ENCODE data around the gene DHRS12. TPM values are rescaled to one million over a fixed set of nuclear protein-coding genes. Genes with fewer than 3 reads are reported as not detected.
A peak's percentile ranks its signal among the peaks of the same experiment; 100 is the strongest.

The DHRS12 gene
- total RNA-seq, 1 donor from 2014 or later, result 5.2 TPM

DNA sequence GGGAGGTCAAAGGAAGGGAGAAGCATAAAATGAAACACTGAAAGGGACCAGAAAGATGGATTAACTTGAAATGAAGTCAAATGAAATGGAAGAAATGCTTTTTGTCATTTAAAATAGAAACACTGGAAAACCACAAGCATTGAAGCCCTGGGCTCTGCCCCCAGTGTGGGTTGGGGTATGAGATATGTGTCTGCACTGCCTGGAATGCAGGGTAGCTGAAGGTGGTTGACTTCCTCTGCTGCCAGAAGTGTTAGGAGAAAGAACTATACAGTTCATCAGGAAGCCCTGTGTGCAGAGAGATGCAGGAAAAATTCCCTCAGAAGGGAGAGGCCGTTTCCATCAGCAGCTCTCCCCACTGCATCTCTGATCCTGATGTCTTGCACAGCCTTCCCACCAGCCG is 69.2 kb downstream of the DHRS12 start:
- Histone ChIP-seq H3K27me3 (ENCODE audit: control insufficient read depth in 3 of 3, insufficient read depth in 3 of 3, low read length in 3 of 3) (no peaks in the 10 kb centered on the region), H3K27ac (ENCODE audit: low read depth, low read length) (no peak overlapping the region), H3K9me3 (ENCODE audit: control insufficient read depth in 3 of 3, low read length in 3 of 3) (no peaks in the 10 kb centered on the region), H3K4me1 (ENCODE audit: control insufficient read depth in 3 of 3, insufficient read depth in 3 of 3, low read length in 3 of 3) (peaks cover 7 to 14% (median 13%) of the 10 kb centered on the region in 3 donors), H3K9ac (ENCODE audit: low read depth in 1 of 3, low read length in 3 of 3) (no peak overlapping the region), H3K36me3 (ENCODE audit: control insufficient read depth in 3 of 3, insufficient read depth in 3 of 3, low read length in 3 of 3) (peaks cover 0 to 4% (median 0%) of the 10 kb centered on the region in 3 donors), H3K4me3 (ENCODE audit: low read length in 3 of 3) (no peak overlapping the region)

DNA sequence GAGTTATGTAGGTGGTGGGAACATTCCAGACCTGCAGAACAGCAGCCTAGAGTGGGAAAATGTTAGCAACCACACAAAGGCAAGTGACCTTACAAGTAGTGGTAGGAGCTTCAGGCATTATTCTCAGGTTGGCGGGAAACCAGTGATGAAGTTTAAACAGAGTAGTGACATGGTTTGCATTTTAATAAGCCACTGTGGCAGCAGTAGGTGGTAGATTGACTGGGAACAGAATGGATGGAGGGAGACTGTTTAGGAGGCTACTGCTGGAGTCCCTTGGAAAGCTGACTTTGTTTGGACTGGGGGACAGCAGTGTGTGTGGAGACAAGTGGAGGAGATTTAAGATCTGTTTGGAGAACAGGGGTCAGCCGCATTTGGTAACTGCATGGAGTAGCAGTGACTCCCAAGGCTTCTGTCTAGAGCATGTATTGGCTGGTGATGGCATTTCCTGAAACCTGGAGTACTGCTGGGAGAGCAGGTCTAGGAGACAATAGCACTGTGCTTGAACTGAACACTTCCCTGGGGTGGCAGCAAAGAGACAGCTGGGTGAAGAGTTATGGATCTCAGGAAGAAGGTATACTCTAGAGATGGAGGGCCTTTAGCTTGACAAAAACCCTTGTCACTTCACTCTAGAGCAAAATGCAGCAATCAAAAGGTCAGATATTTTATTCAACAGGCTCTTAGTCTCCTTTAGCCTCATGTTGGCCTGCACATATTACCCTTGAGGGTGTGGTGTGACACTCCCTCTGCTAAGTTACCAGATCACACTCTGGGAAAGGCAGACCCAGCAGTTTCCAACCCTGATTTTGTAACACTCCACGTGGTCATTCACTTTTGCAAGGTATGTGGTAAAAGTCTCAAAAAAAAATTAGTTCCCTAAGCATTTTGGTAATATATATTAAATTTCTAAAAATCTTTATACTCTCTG is 70.3 kb downstream of the DHRS12 start:
- Histone ChIP-seq H3K9me3 (ENCODE audit: control insufficient read depth in 3 of 3, low read length in 3 of 3) (no peaks in the 10 kb centered on the region), H3K27ac (ENCODE audit: low read depth, low read length) (no peak overlapping the region), H3K9ac (ENCODE audit: low read depth in 1 of 3, low read length in 3 of 3) (no peak overlapping the region), H3K4me3 (ENCODE audit: low read length in 3 of 3) (no peak overlapping the region), H3K4me1 (ENCODE audit: control insufficient read depth in 3 of 3, insufficient read depth in 3 of 3, low read length in 3 of 3) (peaks cover 7 to 17% (median 14%) of the 10 kb centered on the region in 3 donors), H3K36me3 (ENCODE audit: control insufficient read depth in 3 of 3, insufficient read depth in 3 of 3, low read length in 3 of 3) (peaks cover 0 to 3% (median 0%) of the 10 kb centered on the region in 3 donors), H3K27me3 (ENCODE audit: control insufficient read depth in 3 of 3, insufficient read depth in 3 of 3, low read length in 3 of 3) (no peaks in the 10 kb centered on the region)

DNA sequence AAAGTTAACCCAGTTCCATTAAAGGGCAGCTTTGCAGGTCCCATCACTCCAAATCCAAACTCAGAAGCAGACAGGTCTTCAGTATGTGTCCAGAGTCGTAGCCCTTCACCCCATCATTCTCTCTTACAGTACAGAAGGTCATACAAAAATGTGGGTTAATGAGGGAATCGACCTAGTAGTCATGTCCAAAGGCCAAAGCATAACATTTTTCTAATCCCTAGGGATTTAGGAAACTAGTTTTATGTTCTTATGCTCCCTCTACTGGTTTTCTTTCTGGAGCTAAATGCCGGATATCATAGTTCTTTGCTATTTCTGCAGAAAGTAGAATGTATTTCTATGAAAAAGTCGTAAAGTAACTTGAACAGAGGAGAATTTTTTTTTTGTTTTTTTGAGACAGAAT is 72.2 kb downstream of the DHRS12 start:
- Histone ChIP-seq H3K36me3 (ENCODE audit: control insufficient read depth in 3 of 3, insufficient read depth in 3 of 3, low read length in 3 of 3) (peaks cover 0 to 3% (median 0%) of the 10 kb centered on the region in 3 donors), H3K27me3 (ENCODE audit: control insufficient read depth in 3 of 3, insufficient read depth in 3 of 3, low read length in 3 of 3) (no peaks in the 10 kb centered on the region), H3K27ac (ENCODE audit: low read depth, low read length) (peak overlapping the region; percentile 13), H3K4me1 (ENCODE audit: control insufficient read depth in 3 of 3, insufficient read depth in 3 of 3, low read length in 3 of 3) (peaks cover 7 to 17% (median 14%) of the 10 kb centered on the region in 3 donors), H3K4me3 (ENCODE audit: low read length in 3 of 3) (no peak overlapping the region), H3K9me3 (ENCODE audit: control insufficient read depth in 3 of 3, low read length in 3 of 3) (no peaks in the 10 kb centered on the region), H3K9ac (ENCODE audit: low read depth in 1 of 3, low read length in 3 of 3) (no peak overlapping the region)

DNA sequence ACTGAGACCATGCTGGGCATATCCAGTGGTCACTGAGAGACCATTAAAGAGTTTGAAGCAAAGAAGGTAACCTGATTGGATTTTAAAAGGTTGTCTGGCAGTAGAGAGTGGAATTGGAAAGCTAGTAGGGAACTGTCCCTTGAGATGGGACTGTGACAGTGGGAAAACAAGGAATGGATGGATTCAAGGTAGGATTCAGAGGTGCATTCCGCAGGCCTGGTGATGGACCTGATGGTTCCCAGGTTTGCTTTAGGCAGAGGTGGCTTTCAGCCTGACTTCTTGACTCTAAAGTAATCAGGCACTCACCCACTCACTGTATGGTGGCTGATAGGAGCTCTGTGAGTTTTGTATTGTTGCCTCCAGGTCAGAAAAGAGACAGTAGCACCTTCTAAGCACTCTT is 73.0 kb downstream of the DHRS12 start:
- Histone ChIP-seq H3K27me3 (ENCODE audit: control insufficient read depth in 3 of 3, insufficient read depth in 3 of 3, low read length in 3 of 3) (no peaks in the 10 kb centered on the region), H3K36me3 (ENCODE audit: control insufficient read depth in 3 of 3, insufficient read depth in 3 of 3, low read length in 3 of 3) (peaks cover 0 to 3% (median 0%) of the 10 kb centered on the region in 3 donors), H3K9me3 (ENCODE audit: control insufficient read depth in 3 of 3, low read length in 3 of 3) (no peaks in the 10 kb centered on the region), H3K27ac (ENCODE audit: low read depth, low read length) (peak overlapping the region; percentile 81), H3K4me1 (ENCODE audit: control insufficient read depth in 3 of 3, insufficient read depth in 3 of 3, low read length in 3 of 3) (peaks cover 7 to 17% (median 14%) of the 10 kb centered on the region in 3 donors), H3K4me3 (ENCODE audit: low read length in 3 of 3) (no peak overlapping the region), H3K9ac (ENCODE audit: low read depth in 1 of 3, low read length in 3 of 3) (no peak overlapping the region)

DNA sequence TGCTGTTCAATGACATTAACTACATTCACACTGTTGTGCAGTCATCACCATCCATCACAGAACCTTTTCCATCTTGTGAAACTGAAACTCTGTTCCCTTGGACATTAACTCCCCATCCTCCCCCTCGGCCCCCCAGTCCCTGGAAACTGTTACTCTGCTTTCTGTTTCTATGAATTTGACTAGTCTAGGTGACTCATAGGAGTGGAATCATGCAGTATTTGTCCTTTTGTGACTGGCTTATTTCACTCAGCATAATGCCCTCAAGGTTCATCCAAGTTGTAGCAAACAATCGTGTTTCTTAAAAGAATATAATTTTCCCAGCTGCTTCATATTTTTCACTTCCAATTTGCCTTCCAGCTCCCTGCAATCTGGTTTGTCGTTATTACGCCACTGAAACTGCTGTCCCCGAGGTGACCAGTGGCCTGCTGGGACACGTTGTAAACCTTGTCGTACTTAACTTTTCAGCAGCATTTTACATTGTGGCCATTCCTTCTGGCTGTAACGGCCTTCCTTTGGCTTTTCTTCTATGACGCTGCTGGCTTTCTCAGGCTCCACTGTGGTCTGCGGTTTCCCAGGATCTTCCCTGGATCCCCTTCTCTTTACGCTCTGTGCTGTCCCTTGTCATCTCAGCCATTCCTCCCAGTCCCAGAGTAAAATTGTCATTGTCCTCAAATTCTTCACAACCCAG is 74.0 kb downstream of the DHRS12 start:
- H3K9me3 ChIP-seq (ENCODE audit: control insufficient read depth in 3 of 3, low read length in 3 of 3), result no peaks in the 10 kb centered on the region
- H3K36me3 ChIP-seq (ENCODE audit: control insufficient read depth in 3 of 3, insufficient read depth in 3 of 3, low read length in 3 of 3), result peaks cover 0 to 3% (median 0%) of the 10 kb centered on the region in 3 donors
- peak overlapping the region in 2 of 3 donors; percentile 42 to 45 for H3K9ac ChIP-seq (ENCODE audit: low read depth in 1 of 3, low read length in 3 of 3)
- no peaks in the 10 kb centered on the region for H3K27me3 ChIP-seq (ENCODE audit: control insufficient read depth in 3 of 3, insufficient read depth in 3 of 3, low read length in 3 of 3)
- H3K4me3 ChIP-seq (ENCODE audit: low read length in 3 of 3), result peak overlapping the region; percentile 25 to 38 (median 30)
- H3K27ac ChIP-seq (ENCODE audit: low read depth, low read length), result peak overlapping the region; percentile 81
- peaks cover 7 to 17% (median 14%) of the 10 kb centered on the region in 3 donors for H3K4me1 ChIP-seq (ENCODE audit: control insufficient read depth in 3 of 3, insufficient read depth in 3 of 3, low read length in 3 of 3)

DNA sequence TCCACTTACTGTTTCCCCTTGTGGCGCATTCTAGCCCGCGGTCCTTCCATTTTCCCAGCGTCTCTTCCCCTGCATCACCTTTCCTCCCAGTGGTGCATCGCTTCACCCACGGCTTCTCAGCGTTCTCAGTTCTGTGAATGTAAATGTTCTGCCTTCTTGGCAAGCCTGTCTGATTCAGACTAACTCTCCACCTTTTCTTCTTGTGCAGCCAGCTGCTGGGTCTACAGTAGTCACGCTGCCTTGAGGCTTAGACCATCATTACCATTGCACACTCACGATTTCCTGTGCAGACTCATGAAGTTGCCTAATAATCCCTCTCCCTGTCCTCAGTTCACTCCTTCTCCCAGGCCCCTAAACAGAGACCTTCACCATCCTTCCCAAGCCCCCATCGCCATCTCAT is 75.0 kb downstream of the DHRS12 start:
- no peak overlapping the region for H3K4me3 ChIP-seq (ENCODE audit: low read length in 3 of 3)
- H3K9ac ChIP-seq (ENCODE audit: low read depth in 1 of 3, low read length in 3 of 3), result no peak overlapping the region
- peaks cover 0 to 3% (median 0%) of the 10 kb centered on the region in 3 donors for H3K36me3 ChIP-seq (ENCODE audit: control insufficient read depth in 3 of 3, insufficient read depth in 3 of 3, low read length in 3 of 3)
- no peaks in the 10 kb centered on the region for H3K9me3 ChIP-seq (ENCODE audit: control insufficient read depth in 3 of 3, low read length in 3 of 3)
- peaks cover 7 to 17% (median 14%) of the 10 kb centered on the region in 3 donors for H3K4me1 ChIP-seq (ENCODE audit: control insufficient read depth in 3 of 3, insufficient read depth in 3 of 3, low read length in 3 of 3)
- no peak overlapping the region for H3K27ac ChIP-seq (ENCODE audit: low read depth, low read length)
- H3K27me3 ChIP-seq (ENCODE audit: control insufficient read depth in 3 of 3, insufficient read depth in 3 of 3, low read length in 3 of 3), result no peaks in the 10 kb centered on the region

DNA sequence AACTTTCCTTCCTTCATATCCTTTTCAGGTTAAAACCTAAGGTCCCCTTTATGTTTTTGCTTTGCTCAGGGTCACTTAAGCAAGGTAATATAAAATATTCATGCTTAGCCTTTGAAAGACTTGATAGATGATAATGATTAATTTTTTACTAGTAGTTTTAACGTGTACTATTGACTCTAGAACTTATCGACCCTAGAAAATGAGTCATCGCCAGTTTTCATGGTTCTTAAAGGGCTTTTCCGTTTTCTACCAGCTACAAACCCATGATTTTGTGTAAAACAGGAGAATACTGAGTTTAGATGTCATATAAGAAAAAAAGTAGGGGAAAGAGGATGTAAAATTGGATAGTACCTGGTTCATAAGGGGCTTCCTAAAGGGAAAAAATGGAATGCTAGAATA is 75.7 kb downstream of the DHRS12 start:
- Histone ChIP-seq H3K4me1 (ENCODE audit: control insufficient read depth in 3 of 3, insufficient read depth in 3 of 3, low read length in 3 of 3) (peaks cover 9 to 17% (median 14%) of the 10 kb centered on the region in 3 donors), H3K9ac (ENCODE audit: low read depth in 1 of 3, low read length in 3 of 3) (no peak overlapping the region)

DNA sequence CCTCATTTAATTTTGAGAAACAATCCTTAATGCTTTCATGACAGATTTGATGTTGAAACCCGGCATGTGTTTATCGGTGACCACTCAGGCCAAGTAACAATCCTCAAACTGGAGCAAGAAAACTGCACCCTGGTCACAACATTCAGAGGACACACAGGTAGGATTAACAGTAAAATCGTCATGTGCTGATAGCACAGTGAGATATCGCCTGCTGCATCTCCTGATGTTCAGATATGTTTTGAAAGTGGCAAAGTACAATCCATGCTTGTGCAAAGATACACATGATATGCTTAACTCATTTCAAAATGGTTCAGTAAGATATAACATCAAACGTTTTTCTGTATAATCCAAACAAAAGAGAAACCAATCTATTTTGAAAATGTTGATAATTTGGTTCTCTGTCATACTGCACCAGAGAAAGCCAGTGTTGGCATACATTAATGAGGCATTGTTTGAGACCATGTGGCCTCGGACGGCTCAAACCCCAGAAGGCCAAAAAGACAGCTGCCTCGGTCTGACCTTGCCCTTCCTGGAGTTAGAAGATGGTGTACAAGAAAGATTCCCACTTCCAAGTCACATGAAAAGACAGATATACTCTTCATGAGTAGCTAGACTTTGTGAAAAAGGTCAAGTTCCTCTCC is 76.2 kb downstream of the DHRS12 start:
- no peak overlapping the region for H3K4me3 ChIP-seq (ENCODE audit: low read length in 3 of 3)
- H3K4me1 ChIP-seq (ENCODE audit: control insufficient read depth in 3 of 3, insufficient read depth in 3 of 3, low read length in 3 of 3), result peaks cover 9 to 17% (median 14%) of the 10 kb centered on the region in 3 donors
- no peak overlapping the region for H3K9ac ChIP-seq (ENCODE audit: low read depth in 1 of 3, low read length in 3 of 3)
- H3K36me3 ChIP-seq (ENCODE audit: control insufficient read depth in 3 of 3, insufficient read depth in 3 of 3, low read length in 3 of 3), result peaks cover 0 to 3% (median 0%) of the 10 kb centered on the region in 3 donors
- H3K9me3 ChIP-seq (ENCODE audit: control insufficient read depth in 3 of 3, low read length in 3 of 3), result no peaks in the 10 kb centered on the region
- H3K27me3 ChIP-seq (ENCODE audit: control insufficient read depth in 3 of 3, insufficient read depth in 3 of 3, low read length in 3 of 3), result no peaks in the 10 kb centered on the region
- H3K27ac ChIP-seq (ENCODE audit: low read depth, low read length), result no peak overlapping the region

More for the DNA sequence above, 75.7 kb downstream of the DHRS12 start:
- no peaks in the 10 kb centered on the region for H3K9me3 ChIP-seq (ENCODE audit: control insufficient read depth in 3 of 3, low read length in 3 of 3)
- no peaks in the 10 kb centered on the region for H3K27me3 ChIP-seq (ENCODE audit: control insufficient read depth in 3 of 3, insufficient read depth in 3 of 3, low read length in 3 of 3)
- peaks cover 0 to 3% (median 0%) of the 10 kb centered on the region in 3 donors for H3K36me3 ChIP-seq (ENCODE audit: control insufficient read depth in 3 of 3, insufficient read depth in 3 of 3, low read length in 3 of 3)
- H3K27ac ChIP-seq (ENCODE audit: low read depth, low read length), result no peak overlapping the region
- H3K4me3 ChIP-seq (ENCODE audit: low read length in 3 of 3), result no peak overlapping the region

DNA sequence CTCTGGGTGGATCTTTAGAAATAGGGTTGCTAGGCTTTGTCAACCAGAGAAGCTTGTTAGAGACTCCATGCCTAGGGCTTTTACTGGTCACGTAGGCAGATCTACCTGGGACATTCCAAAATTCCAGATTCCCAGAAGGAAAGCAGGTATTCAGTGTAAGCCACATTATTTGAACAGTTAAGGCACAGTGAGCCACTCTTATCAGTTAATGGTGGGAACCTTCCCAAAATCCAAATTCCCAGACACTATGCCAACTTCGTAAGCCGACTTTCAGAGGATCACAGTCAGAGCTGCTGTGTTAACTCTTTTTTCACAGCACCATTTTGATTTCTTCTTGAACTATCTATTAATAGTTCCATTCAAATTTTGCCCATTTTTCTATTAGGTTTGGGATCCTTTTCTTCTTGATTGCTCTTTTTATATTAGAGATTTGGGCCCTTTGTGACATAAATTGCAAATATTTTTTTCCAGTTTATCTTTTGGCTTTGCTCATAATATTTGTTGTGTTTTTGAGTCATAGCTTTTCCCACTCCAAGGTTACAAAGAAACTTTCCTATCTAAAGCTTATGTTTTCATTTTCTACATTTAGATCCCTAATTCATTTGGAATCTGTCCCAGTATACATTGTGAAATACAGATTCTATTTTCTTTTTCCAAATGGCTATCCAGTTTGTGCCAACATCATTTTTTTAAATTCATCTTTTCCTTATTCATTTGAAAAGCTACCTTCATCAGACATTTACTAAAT is 77.3 kb downstream of the DHRS12 start:
- Histone ChIP-seq H3K4me3 (ENCODE audit: low read length in 3 of 3) (no peak overlapping the region), H3K9me3 (ENCODE audit: control insufficient read depth in 3 of 3, low read length in 3 of 3) (no peaks in the 10 kb centered on the region), H3K27me3 (ENCODE audit: control insufficient read depth in 3 of 3, insufficient read depth in 3 of 3, low read length in 3 of 3) (no peaks in the 10 kb centered on the region), H3K27ac (ENCODE audit: low read depth, low read length) (no peak overlapping the region), H3K4me1 (ENCODE audit: control insufficient read depth in 3 of 3, insufficient read depth in 3 of 3, low read length in 3 of 3) (peaks cover 11 to 17% (median 14%) of the 10 kb centered on the region in 3 donors), H3K9ac (ENCODE audit: low read depth in 1 of 3, low read length in 3 of 3) (no peak overlapping the region), H3K36me3 (ENCODE audit: control insufficient read depth in 3 of 3, insufficient read depth in 3 of 3, low read length in 3 of 3) (peaks cover 0 to 3% (median 0%) of the 10 kb centered on the region in 3 donors)

Measured in skeletal muscle tissue (tissue), 4 donors.